WTC11 (cell line): ENCODE data around the gene CYP19A1. TPM values are rescaled to one million over a fixed set of nuclear protein-coding genes. Genes with fewer than 3 reads are reported as not detected.

Experiments used
- ATAC-seq: fragments of 200-7000 bp; cut with Tn5 transposase; 2 replicates; pipeline ENCODE4 v1.10.0; 2021; ENCODE audit warnings: mild to moderate bottlenecking, moderate library complexity
- CTCF ChIA-PET: fragments of 300-600 bp; sonication (Branson Sonifier 250); formaldehyde crosslinking; loops from one replicate; lab custom pipeline; 2021; ENCODE audit warnings: antibody characterized with exemption; lab: Charles Lee
- POLR2A ChIA-PET: fragments of 350-600 bp; sonication (Branson Sonifier 250); formaldehyde crosslinking; loops from one replicate; lab custom pipeline; 2021; ENCODE audit warnings: antibody characterized with exemption; lab: Charles Lee
- DNase-seq: peaks from one replicate; pipeline ENCODE4 v3.0.0; 2021; ENCODE audit warnings: low spot score
- H3K27ac Mint-ChIP-seq: 2 replicates; pipeline ENCODE4 v1.8.0; 2021; ENCODE audit warnings: mixed read lengths
- H3K27me3 Mint-ChIP-seq: 2 replicates; pipeline ENCODE4 v1.8.0; 2021; ENCODE audit warnings: low read depth, mild to moderate bottlenecking, moderate library complexity, mixed read lengths
- H3K36me3 Mint-ChIP-seq: 2 replicates; pipeline ENCODE4 v1.8.0; 2021; ENCODE audit warnings: mixed read lengths
- H3K4me1 Mint-ChIP-seq: 2 replicates; pipeline ENCODE4 v1.8.0; 2022; ENCODE audit warnings: mixed read lengths
- H3K4me3 Mint-ChIP-seq: 2 replicates; pipeline ENCODE4 v1.8.0; 2021; ENCODE audit warnings: mild to moderate bottlenecking, moderate library complexity, mixed read lengths
- H3K9me3 Mint-ChIP-seq: 2 replicates; pipeline ENCODE4 v1.8.0; 2021; ENCODE audit warnings: mixed read lengths
- CBFB ChIP-seq: sonication (generic); formaldehyde crosslinking; IDR thresholded peaks from 2 replicates; pipeline ENCODE4 v1.8.1; 2022; ENCODE audit warnings: mild to moderate bottlenecking, low read depth, missing genetic modification reagents
- CREM ChIP-seq: sonication (generic); formaldehyde crosslinking; IDR thresholded peaks from 2 replicates; pipeline ENCODE4 v1.8.1; 2022; ENCODE audit warnings: mild to moderate bottlenecking, missing genetic modification reagents, moderate library complexity
- ELF4 ChIP-seq: sonication (generic); formaldehyde crosslinking; IDR thresholded peaks from 2 replicates; pipeline ENCODE4 v1.8.1; 2022; ENCODE audit warnings: low read depth, mild to moderate bottlenecking, moderate library complexity, missing genetic modification reagents
- GABPB1 ChIP-seq: sonication (generic); formaldehyde crosslinking; IDR thresholded peaks from 2 replicates; pipeline ENCODE4 v1.8.1; 2023; ENCODE audit warnings: mild to moderate bottlenecking, missing genetic modification reagents
- GTF2I ChIP-seq: fragments of 250-450 bp; sonication (Bioruptor Pico); conservative IDR thresholded peaks from 2 replicates; pipeline ENCODE4 v1.4.0; 2021; ENCODE audit warnings: mild to moderate bottlenecking
- IRF2 ChIP-seq: sonication (generic); formaldehyde crosslinking; IDR thresholded peaks from 2 replicates; pipeline ENCODE4 v1.8.0; 2022; ENCODE audit warnings: low read depth, missing genetic modification reagents, borderline replicate concordance
- KAT7 ChIP-seq: sonication (generic); formaldehyde crosslinking; IDR thresholded peaks from 2 replicates; pipeline ENCODE4 v1.8.1; 2023; ENCODE audit warnings: missing genetic modification reagents, mild to moderate bottlenecking, borderline replicate concordance
- NFYB ChIP-seq: sonication (generic); formaldehyde crosslinking; conservative IDR thresholded peaks from 2 replicates; pipeline ENCODE4 v1.8.0; 2022; ENCODE audit warnings: low read depth, missing genetic modification reagents
- SOX15 ChIP-seq: fragments of 250-450 bp; sonication (Bioruptor Pico); IDR thresholded peaks from 2 replicates; pipeline ENCODE4 v1.9.0; 2021; ENCODE audit warnings: mild to moderate bottlenecking
- SP1 ChIP-seq: sonication (generic); formaldehyde crosslinking; conservative IDR thresholded peaks from 2 replicates; pipeline ENCODE4 v1.8.1; 2022; ENCODE audit warnings: missing genetic modification reagents
- TEAD1 ChIP-seq: sonication (generic); formaldehyde crosslinking; IDR thresholded peaks from 2 replicates; pipeline ENCODE4 v1.8.0; 2022; ENCODE audit warnings: mild to moderate bottlenecking, missing genetic modification reagents
- ZNF138 ChIP-seq: sonication (generic); formaldehyde crosslinking; conservative IDR thresholded peaks from 2 replicates; pipeline ENCODE4 v1.8.1; 2022; ENCODE audit warnings: mild to moderate bottlenecking, moderate library complexity, missing genetic modification reagents
- ZNF232 ChIP-seq: sonication (generic); formaldehyde crosslinking; IDR thresholded peaks from 2 replicates; pipeline ENCODE4 v1.8.0; 2022; ENCODE audit warnings: mild to moderate bottlenecking, missing genetic modification reagents
- ZNF263 ChIP-seq: sonication (generic); formaldehyde crosslinking; IDR thresholded peaks from 2 replicates; pipeline ENCODE4 v1.8.1; 2022; ENCODE audit warnings: low read depth, mild to moderate bottlenecking, moderate library complexity, missing genetic modification reagents
- ZNF396 ChIP-seq: fragments of 250-450 bp; sonication (Bioruptor Pico); IDR thresholded peaks from 2 replicates; pipeline ENCODE4 v1.8.0; 2021; ENCODE audit warnings: mild to moderate bottlenecking, moderate library complexity, borderline replicate concordance
- ZNF416 ChIP-seq: fragments of 250-450 bp; sonication (Bioruptor Pico); IDR thresholded peaks from 2 replicates; pipeline ENCODE4 v1.9.0; 2021; ENCODE audit warnings: mild to moderate bottlenecking, inconsistent platforms
- ZNF423 ChIP-seq: fragments of 250-450 bp; sonication (Bioruptor Pico); IDR thresholded peaks from 2 replicates; pipeline ENCODE4 v2.1.2; 2022; ENCODE audit warnings: mild to moderate bottlenecking, moderate library complexity
- ZNF671 ChIP-seq: fragments of 250-450 bp; sonication (Bioruptor Pico); IDR thresholded peaks from 2 replicates; pipeline ENCODE4 v1.8.0; 2021; ENCODE audit warnings: mild to moderate bottlenecking
- total RNA-seq: library from RNA; stranded (reverse); gene quantifications from 3 replicates; pipeline ENCODE4 v1.2.3, GENCODE V29; 2021
- TF ChIP-seq, protein P1 (sequence below): sonication (generic); formaldehyde crosslinking; IDR thresholded peaks from 2 replicates; pipeline ENCODE4 v1.8.1; 2022; ENCODE audit warnings: mild to moderate bottlenecking, missing genetic modification reagents, moderate library complexity, borderline replicate concordance
- TF ChIP-seq, protein P2 (sequence below): sonication (generic); formaldehyde crosslinking; IDR thresholded peaks from 2 replicates; pipeline ENCODE4 v1.8.1; 2023; ENCODE audit warnings: mild to moderate bottlenecking, missing genetic modification reagents
- TF ChIP-seq, protein P3 (sequence below): sonication (generic); formaldehyde crosslinking; IDR thresholded peaks from 2 replicates; pipeline ENCODE4 v1.8.0; 2022; ENCODE audit warnings: missing genetic modification reagents
- TF ChIP-seq, protein P4 (sequence below): sonication (generic); formaldehyde crosslinking; IDR thresholded peaks from 2 replicates; pipeline ENCODE4 v1.8.1; 2022; ENCODE audit warnings: mild to moderate bottlenecking, moderate library complexity, missing genetic modification reagents
- TF ChIP-seq, protein P5 (sequence below): fragments of 250-450 bp; sonication (Bioruptor Pico); conservative IDR thresholded peaks from 2 replicates; pipeline ENCODE4 v1.9.0; 2021; ENCODE audit warnings: mild to moderate bottlenecking
- TF ChIP-seq, protein P6 (sequence below): sonication (generic); formaldehyde crosslinking; IDR thresholded peaks from 2 replicates; pipeline ENCODE4 v1.8.0; 2022; ENCODE audit warnings: mild to moderate bottlenecking, missing genetic modification reagents
- TF ChIP-seq, protein P7 (sequence below): sonication (generic); formaldehyde crosslinking; IDR thresholded peaks from 2 replicates; pipeline ENCODE4 v1.8.1; 2023; ENCODE audit warnings: mild to moderate bottlenecking, moderate library complexity, missing genetic modification reagents

Gene CYP19A1
- total RNA-seq, 1 experiment from 2014 or later: not detected

DNA sequence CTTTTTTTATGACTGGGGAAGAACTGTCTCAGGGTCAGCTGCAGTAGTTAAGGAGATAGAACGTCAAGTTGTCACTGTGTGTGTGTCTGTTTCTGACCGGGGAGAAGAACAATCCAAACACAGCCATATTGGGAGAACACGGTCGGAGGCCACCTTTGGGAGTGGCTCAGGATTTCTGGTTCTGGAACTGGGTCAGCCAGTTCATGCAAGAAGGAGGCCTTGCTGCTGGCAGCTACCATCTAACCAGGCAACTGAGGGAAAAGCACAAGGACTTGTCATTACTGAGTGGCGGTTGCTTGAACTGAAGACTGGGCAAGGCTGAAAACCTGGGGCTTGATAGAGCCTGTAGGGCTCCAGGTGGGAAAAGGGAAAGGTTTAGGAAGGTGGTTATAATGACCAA is 27.7 kb upstream of the CYP19A1 start:
- no peak overlapping the region for H3K4me3 Mint-ChIP-seq

DNA sequence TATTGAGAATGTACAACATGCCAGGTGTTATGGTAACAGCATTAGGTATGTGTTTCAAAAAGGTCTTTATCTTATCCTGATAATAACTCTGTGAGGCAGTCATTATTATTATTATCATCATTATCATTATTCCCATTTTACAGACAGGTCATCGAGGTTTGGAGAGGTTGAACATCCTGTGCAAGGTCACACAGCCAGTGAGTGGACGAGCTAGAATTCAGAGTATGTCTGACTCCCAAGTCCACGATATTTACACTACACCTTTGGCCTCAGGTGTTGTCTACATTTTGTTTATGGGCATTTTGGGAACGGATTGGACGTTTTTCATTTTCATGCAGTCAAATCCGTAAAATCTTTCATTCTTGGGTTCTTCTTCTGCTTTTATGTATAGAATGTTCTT is 27.0 kb upstream of the CYP19A1 start:
- POLR2A ChIA-PET: no interaction called here
- Mint-ChIP-seq H3K9me3 (no peaks in the 10 kb centered on the region), H3K4me3 (no peak overlapping the region)
- no peak for DNase-seq
- TF ChIP-seq CREM (CRISPR knock-in tag): no peak
- no peak for TF ChIP-seq ZNF232 (CRISPR knock-in tag)
- TF ChIP-seq, protein P1, sequence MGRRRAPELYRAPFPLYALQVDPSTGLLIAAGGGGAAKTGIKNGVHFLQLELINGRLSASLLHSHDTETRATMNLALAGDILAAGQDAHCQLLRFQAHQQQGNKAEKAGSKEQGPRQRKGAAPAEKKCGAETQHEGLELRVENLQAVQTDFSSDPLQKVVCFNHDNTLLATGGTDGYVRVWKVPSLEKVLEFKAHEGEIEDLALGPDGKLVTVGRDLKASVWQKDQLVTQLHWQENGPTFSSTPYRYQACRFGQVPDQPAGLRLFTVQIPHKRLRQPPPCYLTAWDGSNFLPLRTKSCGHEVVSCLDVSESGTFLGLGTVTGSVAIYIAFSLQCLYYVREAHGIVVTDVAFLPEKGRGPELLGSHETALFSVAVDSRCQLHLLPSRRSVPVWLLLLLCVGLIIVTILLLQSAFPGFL (CRISPR knock-in tag): no peak
- no peak for TF ChIP-seq ZNF416
- no peak for TF ChIP-seq CBFB
- TF ChIP-seq ZNF263 (CRISPR knock-in tag): no peak
- TF ChIP-seq SP1 (CRISPR knock-in tag): no peak
- TF ChIP-seq ZNF671 (CRISPR knock-in tag): no peak
- TF ChIP-seq, protein P2, sequence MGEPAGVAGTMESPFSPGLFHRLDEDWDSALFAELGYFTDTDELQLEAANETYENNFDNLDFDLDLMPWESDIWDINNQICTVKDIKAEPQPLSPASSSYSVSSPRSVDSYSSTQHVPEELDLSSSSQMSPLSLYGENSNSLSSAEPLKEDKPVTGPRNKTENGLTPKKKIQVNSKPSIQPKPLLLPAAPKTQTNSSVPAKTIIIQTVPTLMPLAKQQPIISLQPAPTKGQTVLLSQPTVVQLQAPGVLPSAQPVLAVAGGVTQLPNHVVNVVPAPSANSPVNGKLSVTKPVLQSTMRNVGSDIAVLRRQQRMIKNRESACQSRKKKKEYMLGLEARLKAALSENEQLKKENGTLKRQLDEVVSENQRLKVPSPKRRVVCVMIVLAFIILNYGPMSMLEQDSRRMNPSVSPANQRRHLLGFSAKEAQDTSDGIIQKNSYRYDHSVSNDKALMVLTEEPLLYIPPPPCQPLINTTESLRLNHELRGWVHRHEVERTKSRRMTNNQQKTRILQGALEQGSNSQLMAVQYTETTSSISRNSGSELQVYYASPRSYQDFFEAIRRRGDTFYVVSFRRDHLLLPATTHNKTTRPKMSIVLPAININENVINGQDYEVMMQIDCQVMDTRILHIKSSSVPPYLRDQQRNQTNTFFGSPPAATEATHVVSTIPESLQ (CRISPR knock-in tag): no peak
- TF ChIP-seq ELF4 (CRISPR knock-in tag): no peak
- TF ChIP-seq, protein P3, sequence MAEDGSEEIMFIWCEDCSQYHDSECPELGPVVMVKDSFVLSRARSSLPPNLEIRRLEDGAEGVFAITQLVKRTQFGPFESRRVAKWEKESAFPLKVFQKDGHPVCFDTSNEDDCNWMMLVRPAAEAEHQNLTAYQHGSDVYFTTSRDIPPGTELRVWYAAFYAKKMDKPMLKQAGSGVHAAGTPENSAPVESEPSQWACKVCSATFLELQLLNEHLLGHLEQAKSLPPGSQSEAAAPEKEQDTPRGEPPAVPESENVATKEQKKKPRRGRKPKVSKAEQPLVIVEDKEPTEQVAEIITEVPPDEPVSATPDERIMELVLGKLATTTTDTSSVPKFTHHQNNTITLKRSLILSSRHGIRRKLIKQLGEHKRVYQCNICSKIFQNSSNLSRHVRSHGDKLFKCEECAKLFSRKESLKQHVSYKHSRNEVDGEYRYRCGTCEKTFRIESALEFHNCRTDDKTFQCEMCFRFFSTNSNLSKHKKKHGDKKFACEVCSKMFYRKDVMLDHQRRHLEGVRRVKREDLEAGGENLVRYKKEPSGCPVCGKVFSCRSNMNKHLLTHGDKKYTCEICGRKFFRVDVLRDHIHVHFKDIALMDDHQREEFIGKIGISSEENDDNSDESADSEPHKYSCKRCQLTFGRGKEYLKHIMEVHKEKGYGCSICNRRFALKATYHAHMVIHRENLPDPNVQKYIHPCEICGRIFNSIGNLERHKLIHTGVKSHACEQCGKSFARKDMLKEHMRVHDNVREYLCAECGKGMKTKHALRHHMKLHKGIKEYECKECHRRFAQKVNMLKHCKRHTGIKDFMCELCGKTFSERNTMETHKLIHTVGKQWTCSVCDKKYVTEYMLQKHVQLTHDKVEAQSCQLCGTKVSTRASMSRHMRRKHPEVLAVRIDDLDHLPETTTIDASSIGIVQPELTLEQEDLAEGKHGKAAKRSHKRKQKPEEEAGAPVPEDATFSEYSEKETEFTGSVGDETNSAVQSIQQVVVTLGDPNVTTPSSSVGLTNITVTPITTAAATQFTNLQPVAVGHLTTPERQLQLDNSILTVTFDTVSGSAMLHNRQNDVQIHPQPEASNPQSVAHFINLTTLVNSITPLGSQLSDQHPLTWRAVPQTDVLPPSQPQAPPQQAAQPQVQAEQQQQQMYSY (CRISPR knock-in tag): no peak
- TF ChIP-seq, all 79 proteins: peak for 0
- CTCF ChIA-PET: interaction anchor here (0.6 to 2.4 kb wide), 3 partner anchors 37 to 119 kb away, joined by 4 to 10 read pairs (median 4); no protein-coding TSS in a partner anchor
- H3K36me3 Mint-ChIP-seq: no peaks in the 10 kb centered on the region
- H3K4me1 Mint-ChIP-seq: peaks cover 4% of the 10 kb centered on the region; the same call in 1 of the 2 replicates
- ATAC-seq: no peak
- no peaks in the 10 kb centered on the region for H3K27me3 Mint-ChIP-seq
- H3K27ac Mint-ChIP-seq: no peak overlapping the region

More for the DNA sequence above, 27.7 kb upstream of the CYP19A1 start:
- CTCF ChIA-PET: interaction anchor here (1.4 kb wide), 1 partner anchor 203 kb away, joined by 4 read pairs; no protein-coding TSS in a partner anchor
- Mint-ChIP-seq H3K4me1 (peaks cover 4% of the 10 kb centered on the region; the same call in 1 of the 2 replicates), H3K9me3 (no peaks in the 10 kb centered on the region)
- TF ChIP-seq, protein P4, sequence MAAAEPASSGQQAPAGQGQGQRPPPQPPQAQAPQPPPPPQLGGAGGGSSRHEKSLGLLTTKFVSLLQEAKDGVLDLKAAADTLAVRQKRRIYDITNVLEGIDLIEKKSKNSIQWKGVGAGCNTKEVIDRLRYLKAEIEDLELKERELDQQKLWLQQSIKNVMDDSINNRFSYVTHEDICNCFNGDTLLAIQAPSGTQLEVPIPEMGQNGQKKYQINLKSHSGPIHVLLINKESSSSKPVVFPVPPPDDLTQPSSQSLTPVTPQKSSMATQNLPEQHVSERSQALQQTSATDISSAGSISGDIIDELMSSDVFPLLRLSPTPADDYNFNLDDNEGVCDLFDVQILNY (CRISPR knock-in tag): no peak
- TF ChIP-seq ZNF423 (CRISPR knock-in tag) (no peak), GTF2I (CRISPR knock-in tag) (no peak), CBFB (no peak), KAT7 (no peak), SOX15 (CRISPR knock-in tag) (no peak), TEAD1 (CRISPR knock-in tag) (no peak), ZNF671 (CRISPR knock-in tag) (no peak), ZNF396 (CRISPR knock-in tag) (no peak), SP1 (CRISPR knock-in tag) (no peak), GABPB1 (no peak), ZNF263 (CRISPR knock-in tag) (no peak), ZNF138 (CRISPR knock-in tag) (no peak), NFYB (no peak), IRF2 (CRISPR knock-in tag) (no peak)
- TF ChIP-seq, protein P5, sequence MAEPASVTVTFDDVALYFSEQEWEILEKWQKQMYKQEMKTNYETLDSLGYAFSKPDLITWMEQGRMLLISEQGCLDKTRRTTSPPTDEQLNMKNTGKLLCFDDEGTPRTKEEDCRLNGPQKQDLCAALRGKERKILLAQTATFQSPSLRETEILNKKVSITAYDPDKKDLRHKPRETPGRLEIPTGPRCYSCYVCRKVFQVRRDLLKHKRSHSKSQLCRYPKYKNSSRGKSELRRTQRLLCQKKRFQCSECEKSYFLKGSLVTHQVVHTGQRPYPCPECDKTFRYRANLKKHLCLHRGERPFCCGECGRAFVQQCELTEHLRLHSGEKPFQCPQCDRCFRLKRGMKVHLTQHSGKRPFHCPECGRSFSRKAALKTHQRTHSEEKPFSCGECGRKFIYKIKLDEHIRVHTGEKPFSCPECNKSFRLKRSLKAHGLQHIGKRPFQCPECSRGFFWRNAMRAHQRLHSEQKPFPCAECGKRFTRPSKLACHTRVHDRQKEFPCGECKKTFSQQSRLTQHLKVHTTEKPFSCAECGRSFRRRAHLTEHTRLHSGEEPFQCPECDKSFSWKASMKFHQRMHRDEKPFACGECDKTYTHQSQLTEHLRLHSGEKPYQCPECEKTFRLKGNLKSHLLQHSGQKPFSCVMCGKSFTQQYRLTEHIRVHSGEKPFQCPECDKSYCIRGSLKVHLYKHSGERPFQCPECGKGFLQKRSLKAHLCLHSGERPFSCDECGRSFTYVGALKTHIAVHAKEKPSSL (CRISPR knock-in tag): no peak
- TF ChIP-seq, protein P6, sequence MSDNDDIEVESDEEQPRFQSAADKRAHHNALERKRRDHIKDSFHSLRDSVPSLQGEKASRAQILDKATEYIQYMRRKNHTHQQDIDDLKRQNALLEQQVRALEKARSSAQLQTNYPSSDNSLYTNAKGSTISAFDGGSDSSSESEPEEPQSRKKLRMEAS (CRISPR knock-in tag): no peak
- TF ChIP-seq, protein P7, sequence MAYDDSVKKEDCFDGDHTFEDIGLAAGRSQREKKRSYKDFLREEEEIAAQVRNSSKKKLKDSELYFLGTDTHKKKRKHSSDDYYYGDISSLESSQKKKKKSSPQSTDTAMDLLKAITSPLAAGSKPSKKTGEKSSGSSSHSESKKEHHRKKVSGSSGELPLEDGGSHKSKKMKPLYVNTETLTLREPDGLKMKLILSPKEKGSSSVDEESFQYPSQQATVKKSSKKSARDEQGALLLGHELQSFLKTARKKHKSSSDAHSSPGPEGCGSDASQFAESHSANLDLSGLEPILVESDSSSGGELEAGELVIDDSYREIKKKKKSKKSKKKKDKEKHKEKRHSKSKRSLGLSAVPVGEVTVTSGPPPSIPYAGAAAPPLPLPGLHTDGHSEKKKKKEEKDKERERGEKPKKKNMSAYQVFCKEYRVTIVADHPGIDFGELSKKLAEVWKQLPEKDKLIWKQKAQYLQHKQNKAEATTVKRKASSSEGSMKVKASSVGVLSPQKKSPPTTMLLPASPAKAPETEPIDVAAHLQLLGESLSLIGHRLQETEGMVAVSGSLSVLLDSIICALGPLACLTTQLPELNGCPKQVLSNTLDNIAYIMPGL: no peak
- TF ChIP-seq, all 79 proteins: peak for 0
- no peak overlapping the region for H3K27ac Mint-ChIP-seq
- no peak for ATAC-seq
- no peak for DNase-seq
- H3K36me3 Mint-ChIP-seq: no peaks in the 10 kb centered on the region
- POLR2A ChIA-PET: no interaction called here
- no peaks in the 10 kb centered on the region for H3K27me3 Mint-ChIP-seq
